ENCODE data around the gene ZDHHC24. TPM values are rescaled to one million over a fixed set of nuclear protein-coding genes. Genes with fewer than 3 reads are reported as not detected.

ZDHHC24 gene
- total and polyA plus RNA-seq, 2 donors (not counting 1 experiment from before 2014, with no cell fraction given): 6.0 to 11.6 TPM

DNA sequence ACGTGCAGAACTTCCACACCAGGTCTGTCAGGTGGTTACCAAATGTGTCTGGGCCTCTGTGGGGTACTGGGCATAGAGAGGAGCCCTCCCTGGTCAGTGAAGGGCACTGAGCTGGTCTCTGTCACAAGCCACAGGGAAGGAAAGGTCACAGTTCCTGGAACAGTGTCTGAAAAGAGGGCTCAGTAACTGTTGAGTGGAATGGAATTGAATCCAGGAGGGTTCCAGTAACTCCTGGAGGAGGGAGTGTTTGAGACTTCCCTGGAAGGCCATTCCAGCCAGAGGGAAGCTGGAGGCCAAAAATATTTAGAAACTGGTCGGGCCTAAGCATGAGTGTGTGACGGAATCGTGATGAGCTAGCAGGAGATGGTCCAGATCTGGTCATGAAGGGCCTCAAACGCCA is 8.8 kb upstream of the ZDHHC24 start:
- Histone ChIP-seq H3K9ac (ENCODE audit: insufficient read depth, low read length) (no peak overlapping the region), H3K4me3 (replicated peaks in 1 of 4; ENCODE audit: control extremely low read depth in 1 of 4, insufficient read depth in 1 of 4, low read depth in 3 of 4, low read length in 4 of 4) (no peak overlapping the region), H2AFZ (ENCODE audit: low read length) (no peak overlapping the region), H3K36me3 (ENCODE audit: control insufficient read depth, insufficient read depth, low read length) (no peaks in the 10 kb centered on the region), H3K27me3 (ENCODE audit: control insufficient read depth, insufficient read depth, low read length) (peaks cover 13% of the 10 kb centered on the region), H3K4me1 (ENCODE audit: control insufficient read depth, extremely low read depth, insufficient read depth, low read length) (no peaks in the 10 kb centered on the region), H3K4me2 (ENCODE audit: extremely low read depth, insufficient read depth, low read length) (no peak overlapping the region), H3K9me3 (ENCODE audit: control insufficient read depth, insufficient read depth, low read depth, low read length) (no peaks in the 10 kb centered on the region), H3K79me2 (ENCODE audit: control insufficient read depth, insufficient read depth, low read length) (no peaks in the 10 kb centered on the region), H3K27ac (ENCODE audit: insufficient read depth, low read length) (no peak overlapping the region), H4K20me1 (ENCODE audit: control insufficient read depth, extremely low read depth, insufficient read depth, low read length) (no peaks in the 10 kb centered on the region)
- DNase-seq (ENCODE audit: low read depth in 2 of 2): no peak
- no peak for TF ChIP-seq EZH2 (IDR thresholded peaks at IDR 0.05; ENCODE audit: low read length, missing control alignments)
- TF ChIP-seq, protein P1, sequence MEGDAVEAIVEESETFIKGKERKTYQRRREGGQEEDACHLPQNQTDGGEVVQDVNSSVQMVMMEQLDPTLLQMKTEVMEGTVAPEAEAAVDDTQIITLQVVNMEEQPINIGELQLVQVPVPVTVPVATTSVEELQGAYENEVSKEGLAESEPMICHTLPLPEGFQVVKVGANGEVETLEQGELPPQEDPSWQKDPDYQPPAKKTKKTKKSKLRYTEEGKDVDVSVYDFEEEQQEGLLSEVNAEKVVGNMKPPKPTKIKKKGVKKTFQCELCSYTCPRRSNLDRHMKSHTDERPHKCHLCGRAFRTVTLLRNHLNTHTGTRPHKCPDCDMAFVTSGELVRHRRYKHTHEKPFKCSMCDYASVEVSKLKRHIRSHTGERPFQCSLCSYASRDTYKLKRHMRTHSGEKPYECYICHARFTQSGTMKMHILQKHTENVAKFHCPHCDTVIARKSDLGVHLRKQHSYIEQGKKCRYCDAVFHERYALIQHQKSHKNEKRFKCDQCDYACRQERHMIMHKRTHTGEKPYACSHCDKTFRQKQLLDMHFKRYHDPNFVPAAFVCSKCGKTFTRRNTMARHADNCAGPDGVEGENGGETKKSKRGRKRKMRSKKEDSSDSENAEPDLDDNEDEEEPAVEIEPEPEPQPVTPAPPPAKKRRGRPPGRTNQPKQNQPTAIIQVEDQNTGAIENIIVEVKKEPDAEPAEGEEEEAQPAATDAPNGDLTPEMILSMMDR (conservative IDR thresholded peaks at IDR 0.05 in 1 of 2, IDR thresholded peaks at IDR 0.05 in 1 of 2; ENCODE audit: low read depth in 1 of 2, low read length in 2 of 2): no peak

DNA sequence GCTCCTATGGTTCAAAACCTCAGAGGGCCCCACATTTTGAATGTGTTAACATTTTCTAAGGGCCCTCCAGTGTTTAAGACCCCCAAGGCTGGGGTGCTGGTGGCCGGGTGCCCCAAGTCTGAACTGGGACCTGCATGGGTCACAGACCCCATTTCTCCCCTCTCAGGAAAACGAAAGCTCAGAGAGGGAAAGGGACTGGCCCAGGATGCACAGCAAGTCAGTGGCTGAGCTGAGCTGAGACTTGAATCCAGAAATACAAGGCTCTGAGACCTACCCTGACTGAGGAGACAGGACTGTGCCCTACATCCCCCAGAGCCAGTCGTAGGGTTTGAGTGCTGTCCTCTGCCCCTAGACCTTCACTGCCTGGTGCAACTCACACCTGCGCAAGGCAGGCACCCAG is 5.0 kb upstream of the ZDHHC24 start:
- Histone ChIP-seq H4K20me1 (ENCODE audit: control insufficient read depth, extremely low read depth, insufficient read depth, low read length) (no peaks in the 10 kb centered on the region), H3K4me3 (replicated peaks in 1 of 4; ENCODE audit: control extremely low read depth in 1 of 4, insufficient read depth in 1 of 4, low read depth in 3 of 4, low read length in 4 of 4) (no peak overlapping the region), H3K9ac (ENCODE audit: insufficient read depth, low read length) (no peak overlapping the region), H3K27ac (ENCODE audit: insufficient read depth, low read length) (no peak overlapping the region), H3K79me2 (ENCODE audit: control insufficient read depth, insufficient read depth, low read length) (no peaks in the 10 kb centered on the region), H3K27me3 (ENCODE audit: control insufficient read depth, insufficient read depth, low read length) (peaks cover 23% of the 10 kb centered on the region), H3K4me1 (ENCODE audit: control insufficient read depth, extremely low read depth, insufficient read depth, low read length) (no peaks in the 10 kb centered on the region), H3K36me3 (ENCODE audit: control insufficient read depth, insufficient read depth, low read length) (no peaks in the 10 kb centered on the region), H2AFZ (ENCODE audit: low read length) (no peak overlapping the region), H3K9me3 (ENCODE audit: control insufficient read depth, insufficient read depth, low read depth, low read length) (no peaks in the 10 kb centered on the region), H3K4me2 (ENCODE audit: extremely low read depth, insufficient read depth, low read length) (no peak overlapping the region)
- TF ChIP-seq, protein P1 (conservative IDR thresholded peaks at IDR 0.05 in 1 of 2, IDR thresholded peaks at IDR 0.05 in 1 of 2; ENCODE audit: low read depth in 1 of 2, low read length in 2 of 2): no peak
- TF ChIP-seq EZH2 (IDR thresholded peaks at IDR 0.05; ENCODE audit: low read length, missing control alignments): no peak
- no peak for DNase-seq (ENCODE audit: low read depth in 2 of 2)

DNA sequence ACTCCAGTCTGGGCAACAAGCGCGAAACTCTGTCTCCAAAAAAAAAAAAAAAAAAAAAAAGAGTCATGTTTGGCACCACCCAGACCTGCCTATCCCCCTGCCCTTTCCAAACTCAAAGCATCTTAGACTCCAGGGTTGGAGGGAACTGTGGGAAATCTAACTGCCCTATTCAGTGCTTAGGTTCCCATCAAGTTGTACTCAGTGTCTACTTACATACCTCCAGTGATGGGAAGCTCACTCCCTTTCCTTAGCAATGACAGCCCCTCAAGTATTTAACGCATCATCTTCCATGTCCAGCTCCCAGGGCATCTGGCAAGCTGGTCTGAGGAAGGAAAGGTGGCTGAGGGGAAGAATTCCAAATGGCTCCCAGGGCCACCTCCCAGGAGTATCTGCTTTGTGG is 3.8 kb upstream of the ZDHHC24 start:
- H3K36me3 ChIP-seq (ENCODE audit: control insufficient read depth, insufficient read depth, low read length): no peaks in the 10 kb centered on the region
- H3K79me2 ChIP-seq (ENCODE audit: control insufficient read depth, insufficient read depth, low read length): no peaks in the 10 kb centered on the region
- no peaks in the 10 kb centered on the region for H4K20me1 ChIP-seq (ENCODE audit: control insufficient read depth, extremely low read depth, insufficient read depth, low read length)
- no peaks in the 10 kb centered on the region for H3K4me1 ChIP-seq (ENCODE audit: control insufficient read depth, extremely low read depth, insufficient read depth, low read length)
- no peaks in the 10 kb centered on the region for H3K9me3 ChIP-seq (ENCODE audit: control insufficient read depth, insufficient read depth, low read depth, low read length)
- no peak overlapping the region for H2AFZ ChIP-seq (ENCODE audit: low read length)
- no peak overlapping the region for H3K4me3 ChIP-seq (replicated peaks in 1 of 4; ENCODE audit: control extremely low read depth in 1 of 4, insufficient read depth in 1 of 4, low read depth in 3 of 4, low read length in 4 of 4)
- no peak overlapping the region for H3K4me2 ChIP-seq (ENCODE audit: extremely low read depth, insufficient read depth, low read length)
- TF ChIP-seq EZH2 (IDR thresholded peaks at IDR 0.05; ENCODE audit: low read length, missing control alignments): no peak
- TF ChIP-seq, protein P1 (conservative IDR thresholded peaks at IDR 0.05 in 1 of 2, IDR thresholded peaks at IDR 0.05 in 1 of 2; ENCODE audit: low read depth in 1 of 2, low read length in 2 of 2): no peak
- peaks cover 19% of the 10 kb centered on the region for H3K27me3 ChIP-seq (ENCODE audit: control insufficient read depth, insufficient read depth, low read length)
- H3K9ac ChIP-seq (ENCODE audit: insufficient read depth, low read length): no peak overlapping the region
- H3K27ac ChIP-seq (ENCODE audit: insufficient read depth, low read length): no peak overlapping the region
- no peak for DNase-seq (ENCODE audit: low read depth in 2 of 2)

Measured in fibroblast of lung (primary cell).